ENCODE results near the gene SPATA46.

DNA sequence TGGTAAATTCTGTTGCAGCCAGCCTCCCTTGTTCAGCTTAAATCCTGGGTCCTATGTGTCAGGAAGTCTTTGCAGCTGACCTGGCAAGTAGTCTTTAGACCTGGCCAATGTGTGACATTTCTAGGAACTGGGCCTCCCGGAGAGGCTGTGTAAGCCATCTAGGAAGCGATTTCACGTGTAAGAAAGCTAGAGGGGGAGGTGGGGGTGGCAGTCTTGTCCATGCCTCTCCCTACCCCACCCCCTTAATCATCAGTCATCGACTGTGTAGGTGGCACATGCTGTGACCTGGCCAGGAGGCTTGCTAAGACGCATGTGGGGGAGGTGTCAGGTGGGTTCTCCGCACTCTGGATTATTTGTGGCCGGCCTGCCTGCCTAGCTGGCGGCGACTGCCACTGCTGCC lies 13.3 kb upstream of the SPATA46 start:
- TF ChIP-seq POLR2AphosphoS5 (IDR thresholded peaks at IDR 0.05) (no peak), CTCF (IDR thresholded peaks at IDR 0.05) (no peak), POLR2A (IDR thresholded peaks at IDR 0.05) (no peak)

All from prostate gland (tissue), 2 donors.